HEK293 (cell line): ENCODE data around the gene PTCD1.

ENCODE experiments used
- BCL11A ChIP-seq: fragments of 450-650 bp; formaldehyde crosslinking; IDR thresholded peaks from 2 replicates; pipeline ENCODE4 v1.5.1; 2016; ENCODE audit warnings: low read depth, missing biosample characterization, missing genetic modification characterization
- CTCF ChIP-seq: fragments of 450-650 bp; formaldehyde crosslinking; IDR thresholded peaks from 2 replicates; pipeline ENCODE4 v1.5.1; 2016; ENCODE audit warnings: missing biosample characterization, missing genetic modification characterization
- HOXC10 ChIP-seq: sonication (generic); formaldehyde crosslinking; IDR thresholded peaks from 2 replicates; pipeline ENCODE4 v1.8.1; 2023; ENCODE audit warnings: mild to moderate bottlenecking, missing genetic modification reagents
- TSHZ1 ChIP-seq: fragments of 450-650 bp; formaldehyde crosslinking; IDR thresholded peaks from 2 replicates; pipeline ENCODE4 v1.5.1; 2016; ENCODE audit warnings: missing biosample characterization, missing genetic modification characterization, borderline replicate concordance
- ZBTB17 ChIP-seq: fragments of 450-650 bp; formaldehyde crosslinking; IDR thresholded peaks from 2 replicates; pipeline ENCODE4 v1.5.1; 2016; ENCODE audit warnings: missing biosample characterization, missing genetic modification characterization
- ZBTB49 ChIP-seq: fragments of 450-650 bp; formaldehyde crosslinking; IDR thresholded peaks from 2 replicates; pipeline ENCODE4 v1.5.1; 2016; ENCODE audit warnings: missing biosample characterization, missing genetic modification characterization, low read depth
- ZNF366 ChIP-seq: fragments of 450-650 bp; formaldehyde crosslinking; conservative IDR thresholded peaks from 2 replicates; pipeline ENCODE4 v1.5.1; 2016; ENCODE audit warnings: missing biosample characterization, missing genetic modification characterization
- ZNF792 ChIP-seq: fragments of 450-650 bp; formaldehyde crosslinking; IDR thresholded peaks from 2 replicates; pipeline ENCODE4 v1.5.1; 2016; ENCODE audit warnings: missing biosample characterization, missing genetic modification characterization

GRCh38 chr7:99409192-99409572 is 29.4 kb downstream of the PTCD1 start:
- no peak for TF ChIP-seq CTCF (tag by site-specific recombination)
- TF ChIP-seq TSHZ1 (tag by site-specific recombination) = no peak
- no peak for TF ChIP-seq ZNF366
- TF ChIP-seq ZBTB17 (tag by site-specific recombination) = 0 out of 2 replicates have a peak, but pooled peaks have one; percentile 41
- no peak for TF ChIP-seq ZBTB49 (tag by site-specific recombination)
- no peak for TF ChIP-seq BCL11A (tag by site-specific recombination)
- TF ChIP-seq ZNF792 = no peak
- no peak for TF ChIP-seq HOXC10 (CRISPR knock-in tag)
